GM18526 (cell line): ENCODE measurements around the gene TF.

Source experiments
- POLR2A ChIP-seq: IDR thresholded peaks from 3 replicates; pipeline ENCODE4 v1.6.1; 2011; ENCODE audit not compliant: insufficient read length; ENCODE audit errors: extremely low read depth

Gene TF

DNA sequence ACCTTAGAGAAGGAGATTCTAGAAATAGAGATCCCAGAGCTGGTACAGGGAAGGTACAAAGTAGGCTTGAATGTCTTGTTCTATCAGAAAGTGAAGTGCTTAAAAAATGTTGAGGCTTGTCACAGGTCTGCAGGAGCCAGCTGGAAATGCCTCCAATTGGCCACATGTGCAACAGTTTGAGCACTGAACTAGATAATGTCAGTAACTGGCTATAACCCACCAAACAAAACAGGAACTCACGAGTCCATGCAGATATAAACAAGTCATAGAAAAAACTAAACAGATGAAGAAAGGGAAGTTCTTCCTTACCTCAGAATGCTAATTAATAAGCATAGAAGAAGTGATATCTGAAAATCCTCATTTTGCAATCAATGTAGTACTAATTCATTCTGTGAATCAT, 11.9 kb upstream of the TF start:
- no peak for TF ChIP-seq POLR2A

DNA sequence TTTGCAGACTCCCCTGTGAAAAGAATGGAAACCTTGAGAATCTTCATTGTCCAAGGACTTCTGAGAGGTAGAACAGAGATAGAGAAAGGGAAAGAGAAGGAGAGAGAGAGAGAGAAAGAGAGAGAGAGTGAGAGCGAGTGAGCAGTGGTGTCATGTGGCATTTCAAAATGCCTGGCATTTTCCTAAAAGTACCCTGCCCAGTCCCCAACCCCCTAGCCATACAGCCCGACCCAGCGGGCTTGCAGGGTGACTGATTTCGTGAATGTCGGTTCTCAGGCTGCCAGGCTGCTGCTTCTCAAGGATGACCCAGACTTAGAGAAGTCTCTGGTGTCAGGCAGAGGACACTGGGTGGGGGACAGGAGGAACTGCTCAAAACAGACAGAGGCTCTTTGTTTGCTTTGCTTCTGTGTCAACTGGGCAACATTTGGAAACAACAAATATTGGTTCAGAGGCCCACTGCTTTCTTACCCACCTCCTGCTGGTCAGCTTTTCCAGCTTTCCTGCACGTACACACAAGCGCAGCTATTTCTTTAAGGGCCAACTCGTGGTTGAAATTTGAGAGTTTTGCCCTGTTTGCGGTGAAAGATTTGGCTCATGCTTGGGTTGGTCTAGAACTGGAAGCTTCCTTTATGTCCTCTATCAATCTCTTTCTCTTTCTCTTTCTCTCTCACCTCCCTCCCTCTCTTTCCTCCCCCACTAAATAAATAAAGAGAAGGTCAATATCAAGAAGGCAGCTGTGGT, 3.7 kb upstream of the TF start:
- no peak for TF ChIP-seq POLR2A

DNA sequence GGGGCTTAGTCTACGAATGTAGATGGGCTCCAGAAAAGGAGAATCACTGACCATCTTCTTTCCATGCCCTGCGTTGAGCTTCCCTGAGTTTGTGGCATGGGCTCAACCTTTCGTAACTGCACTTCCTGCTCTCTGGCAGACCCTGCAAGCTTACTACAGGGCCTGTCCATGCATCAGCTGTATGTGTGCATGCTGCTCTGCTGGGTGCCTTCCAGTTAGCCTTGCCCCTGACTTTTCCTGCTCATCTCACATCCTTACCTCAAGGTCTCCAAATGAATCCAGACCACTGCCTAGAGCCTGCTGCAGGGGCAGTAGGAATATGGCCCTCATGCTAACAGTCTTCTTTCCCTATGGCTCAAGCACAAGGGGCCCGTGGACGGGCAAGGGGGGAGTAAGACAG, 2.0 kb upstream of the TF start:
- TF ChIP-seq POLR2A = no peak

DNA sequence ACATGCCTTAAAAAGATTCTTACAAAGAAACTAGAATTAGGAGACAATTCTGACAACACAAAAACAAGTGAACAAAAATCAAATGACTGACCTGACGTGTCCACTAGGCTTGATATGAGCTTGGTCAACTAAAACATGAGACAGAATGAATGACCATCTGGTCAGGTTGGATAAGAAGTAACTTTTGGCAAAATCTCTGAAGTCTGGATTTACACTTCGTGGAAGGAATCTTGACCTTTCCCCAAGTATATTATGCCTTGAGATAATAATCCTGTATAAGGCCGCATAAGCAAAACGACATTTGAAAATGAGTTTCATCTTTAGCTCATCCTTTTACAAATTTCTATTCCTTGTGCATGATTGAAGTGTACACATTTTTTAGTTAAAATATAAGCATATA, 1.1 kb upstream of the TF start:
- no peak for TF ChIP-seq POLR2A

DNA sequence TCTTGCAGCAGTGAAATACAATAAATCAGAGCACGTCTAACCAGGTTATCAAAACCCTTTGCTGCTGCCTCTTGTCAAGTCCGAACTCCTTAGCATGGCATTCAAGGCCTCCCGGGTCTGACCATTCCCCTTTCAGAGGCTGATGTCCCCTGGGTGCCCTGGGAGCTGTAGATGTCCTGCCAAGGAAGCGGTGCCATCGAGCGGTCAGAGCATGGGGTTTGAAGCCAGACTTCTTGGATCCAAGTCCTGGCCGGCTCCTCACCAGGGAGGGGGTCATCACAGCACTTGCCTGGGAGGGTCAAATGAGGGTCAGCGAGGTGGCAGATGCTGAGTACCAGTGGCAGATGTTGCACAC, 496 bp downstream of the TF start:
- TF ChIP-seq POLR2A = no peak

GRCh38 chr3:133747373-133747772, 1.2 kb downstream of the TF start:
- no peak for TF ChIP-seq POLR2A

GRCh38 chr3:133747907-133748639, 1.9 kb downstream of the TF start:
- no peak for TF ChIP-seq POLR2A

DNA sequence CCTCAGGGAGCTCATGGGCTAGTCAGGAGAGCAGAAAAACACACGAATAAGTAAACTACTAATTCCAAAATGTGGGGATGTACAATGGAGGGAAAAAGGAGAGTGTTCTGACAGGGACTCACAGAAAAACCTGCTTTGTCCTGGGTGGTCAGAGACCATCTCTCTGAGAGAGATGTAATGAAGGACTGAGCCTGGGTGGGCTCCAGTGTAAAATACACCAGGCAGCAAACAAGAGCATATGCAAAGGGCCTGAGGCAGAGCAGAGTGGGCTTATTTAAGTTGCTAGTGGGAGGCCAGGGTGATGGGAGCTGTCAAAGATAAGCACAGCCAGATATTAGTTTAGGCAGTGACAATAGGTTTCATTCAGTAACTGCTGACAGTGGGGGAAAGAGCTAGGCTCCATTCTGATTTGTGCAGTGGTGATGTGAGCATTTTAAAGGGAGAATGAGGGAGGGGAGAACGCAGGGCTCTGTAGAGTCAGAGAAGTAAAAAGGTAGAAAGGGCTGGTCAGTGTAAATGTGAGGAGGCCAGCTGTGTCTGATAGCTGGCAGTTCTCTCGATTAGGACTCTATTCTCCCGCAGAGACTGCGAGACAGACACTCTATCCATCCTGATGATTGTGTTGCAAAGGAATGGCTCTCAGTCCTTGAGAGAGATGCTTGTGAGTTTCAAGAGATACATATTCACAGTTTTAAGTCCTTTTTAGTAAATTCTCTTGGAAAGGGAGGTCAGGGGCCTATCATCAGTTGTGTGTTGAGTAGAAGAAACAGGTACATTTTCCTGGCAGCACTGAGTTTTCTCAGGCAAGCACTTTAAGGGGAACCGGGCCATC, 3.5 kb downstream of the TF start:
- TF ChIP-seq POLR2A = no peak

- no peak for TF ChIP-seq POLR2A
Measured at GRCh38 chr3:133750259-133750656, 4.1 kb downstream of the TF start.

GRCh38 chr3:133753107-133753778, 7.0 kb downstream of the TF start:
- TF ChIP-seq POLR2A = no peak

- TF ChIP-seq POLR2A = no peak
Measured at GRCh38 chr3:133753779-133754164, 7.6 kb downstream of the TF start.

DNA sequence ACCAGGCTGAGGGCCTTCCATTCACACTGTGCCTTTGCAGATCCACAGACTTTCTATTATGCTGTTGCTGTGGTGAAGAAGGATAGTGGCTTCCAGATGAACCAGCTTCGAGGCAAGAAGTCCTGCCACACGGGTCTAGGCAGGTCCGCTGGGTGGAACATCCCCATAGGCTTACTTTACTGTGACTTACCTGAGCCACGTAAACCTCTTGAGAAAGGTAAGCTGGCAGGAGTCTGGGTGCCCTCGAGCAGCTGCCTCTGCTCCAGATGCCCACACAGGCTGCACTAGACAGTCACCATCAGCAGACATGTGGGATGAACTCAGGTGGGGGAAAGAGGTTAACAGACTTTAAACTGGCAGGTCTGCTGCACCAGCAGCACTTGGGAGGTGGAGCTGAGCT, 8.3 kb downstream of the TF start:
- TF ChIP-seq POLR2A = no peak

DNA sequence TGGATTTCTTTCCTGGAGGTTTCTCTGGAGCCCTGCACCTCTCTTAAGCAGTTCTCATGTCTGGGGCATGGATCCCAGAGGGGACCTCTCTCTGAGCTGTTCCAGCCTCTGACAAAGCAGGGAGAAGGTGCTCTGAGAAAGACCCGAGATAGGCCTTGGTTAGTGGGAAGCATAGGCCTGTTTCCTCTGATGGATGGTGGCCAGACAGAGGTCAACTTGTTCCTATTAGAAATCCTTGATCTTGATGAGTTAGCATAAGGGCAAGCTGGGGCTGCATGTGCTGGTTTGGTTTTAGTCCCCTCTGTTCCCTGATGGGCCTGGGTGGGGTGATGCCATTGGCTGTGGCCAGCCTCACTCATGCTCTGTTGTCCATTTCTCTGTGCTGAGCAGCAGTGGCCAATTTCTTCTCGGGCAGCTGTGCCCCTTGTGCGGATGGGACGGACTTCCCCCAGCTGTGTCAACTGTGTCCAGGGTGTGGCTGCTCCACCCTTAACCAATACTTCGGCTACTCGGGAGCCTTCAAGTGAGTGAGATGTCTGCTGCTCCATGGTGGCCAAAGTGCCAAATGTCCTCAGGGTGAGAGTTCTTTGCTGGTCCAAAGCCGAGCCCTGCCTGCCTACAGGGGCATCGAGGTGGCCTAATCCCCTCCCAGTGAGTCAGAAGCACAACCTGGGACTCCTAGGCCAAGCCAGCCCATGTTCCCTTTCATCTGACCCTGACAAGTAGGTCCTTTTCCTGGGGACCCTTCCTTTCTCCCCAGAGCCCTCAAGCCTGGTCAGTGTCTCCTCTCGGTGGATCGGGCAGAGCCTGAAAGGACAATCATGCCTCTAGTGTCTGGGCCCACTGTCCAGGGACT, 9.0 kb downstream of the TF start:
- TF ChIP-seq POLR2A = no peak
